ENCODE results near the gene MOB3B. TPM values are rescaled to one million over a fixed set of nuclear protein-coding genes. Genes with fewer than 3 reads are reported as not detected.
"Not testable (repeated sequence)": the region's sequence is repeated elsewhere in the genome, so short reads cannot be mapped to it uniquely, and the experiment has no call there.

MOB3B gene
- total RNA-seq, 1 experiment from 2014 or later, result 0.03 TPM

DNA sequence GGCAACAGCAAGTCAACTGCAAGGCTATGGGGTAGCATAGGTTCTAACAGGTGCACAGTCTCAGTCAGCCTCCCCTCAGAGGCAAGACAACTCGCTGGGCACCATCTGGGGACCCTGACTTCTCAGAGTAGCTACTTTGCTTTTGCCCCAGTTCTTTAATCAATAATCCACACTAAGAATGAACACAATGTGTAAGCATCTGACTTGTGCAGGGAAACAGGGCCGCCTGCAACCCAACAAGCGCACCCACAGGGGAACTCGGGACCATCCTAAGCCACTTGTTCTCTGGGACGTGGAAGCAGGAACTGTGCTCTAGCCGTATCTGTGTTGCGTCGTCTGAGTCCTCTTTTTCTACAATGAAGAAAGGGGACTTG, 1.9 kb downstream of the MOB3B start:
- DNase-seq (ENCODE audit: low read depth), result no peak
- in situ Hi-C loops (cut with HindIII; ENCODE audit: low pct_unique_long_range_greater_than_20kb, low sequenced_read_pairs), result no loop called here

DNA sequence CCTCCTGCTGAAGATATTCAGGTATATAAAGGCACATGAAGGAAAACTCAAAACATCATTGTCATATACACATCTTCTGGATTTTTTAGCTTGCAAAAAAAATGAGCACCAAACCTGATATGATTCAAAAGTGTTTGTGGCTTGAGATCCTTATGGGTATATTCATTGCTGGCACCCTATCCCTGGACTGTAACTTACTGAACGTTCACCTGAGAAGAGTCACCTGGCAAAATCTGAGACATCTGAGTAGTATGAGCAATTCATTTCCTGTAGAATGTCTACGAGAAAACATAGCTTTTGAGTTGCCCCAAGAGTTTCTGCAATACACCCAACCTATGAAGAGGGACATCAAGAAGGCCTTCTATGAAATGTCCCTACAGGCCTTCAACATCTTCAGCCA, 5.4 kb downstream of the MOB3B start, which contains the start of gene IFNK:
TSS of gene IFNK (plus strand) at position 55 of the 400 bp plus-strand sequence. CDS start at position 102, 47 bp downstream.
- in situ Hi-C loops (cut with HindIII; ENCODE audit: low pct_unique_long_range_greater_than_20kb, low sequenced_read_pairs), result no loop called here
- no peak for DNase-seq (ENCODE audit: low read depth)

DNA sequence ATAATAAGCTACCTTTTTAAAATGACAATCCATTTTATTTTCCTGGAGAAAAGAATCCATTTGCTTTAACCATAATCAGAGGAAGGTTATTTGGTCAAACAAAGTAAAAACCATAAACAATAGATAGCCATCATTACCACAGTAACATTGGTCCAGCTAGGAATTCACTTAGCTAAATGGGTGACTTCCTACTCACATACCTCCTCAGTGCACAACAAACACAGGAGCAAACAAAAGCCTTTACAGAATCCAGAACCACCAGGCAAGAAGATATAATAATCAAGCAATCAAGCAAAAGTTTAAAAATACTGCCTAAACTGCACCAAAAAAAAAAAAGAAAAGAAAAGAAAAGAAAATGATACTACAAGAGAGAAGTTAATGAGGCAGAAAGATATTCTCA, 6.5 kb downstream of the MOB3B start:
- in situ Hi-C loops (cut with HindIII; ENCODE audit: low pct_unique_long_range_greater_than_20kb, low sequenced_read_pairs), result no loop called here
- no peak for DNase-seq (ENCODE audit: low read depth)

DNA sequence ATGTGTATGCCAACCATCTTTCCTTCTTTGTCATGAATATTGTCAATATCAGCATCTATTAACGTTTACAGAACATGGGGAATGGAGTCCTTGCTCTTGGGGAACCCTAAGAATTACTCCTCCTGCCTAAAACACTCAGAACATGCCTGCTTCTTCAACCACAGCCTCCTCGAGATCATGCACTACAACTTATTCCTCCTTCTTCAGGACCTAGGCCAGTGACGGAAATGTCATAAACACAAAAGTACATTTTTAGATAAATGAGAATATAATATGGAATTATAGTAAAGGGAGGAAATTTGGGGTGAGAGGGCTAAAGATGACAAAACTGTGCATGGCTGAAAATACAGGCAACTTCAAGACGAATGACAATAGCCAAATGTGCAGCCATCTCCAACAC, 8.6 kb downstream of the MOB3B start:
- in situ Hi-C loops (cut with HindIII; ENCODE audit: low pct_unique_long_range_greater_than_20kb, low sequenced_read_pairs), result no loop called here
- DNase-seq (ENCODE audit: low read depth), result no peak

DNA sequence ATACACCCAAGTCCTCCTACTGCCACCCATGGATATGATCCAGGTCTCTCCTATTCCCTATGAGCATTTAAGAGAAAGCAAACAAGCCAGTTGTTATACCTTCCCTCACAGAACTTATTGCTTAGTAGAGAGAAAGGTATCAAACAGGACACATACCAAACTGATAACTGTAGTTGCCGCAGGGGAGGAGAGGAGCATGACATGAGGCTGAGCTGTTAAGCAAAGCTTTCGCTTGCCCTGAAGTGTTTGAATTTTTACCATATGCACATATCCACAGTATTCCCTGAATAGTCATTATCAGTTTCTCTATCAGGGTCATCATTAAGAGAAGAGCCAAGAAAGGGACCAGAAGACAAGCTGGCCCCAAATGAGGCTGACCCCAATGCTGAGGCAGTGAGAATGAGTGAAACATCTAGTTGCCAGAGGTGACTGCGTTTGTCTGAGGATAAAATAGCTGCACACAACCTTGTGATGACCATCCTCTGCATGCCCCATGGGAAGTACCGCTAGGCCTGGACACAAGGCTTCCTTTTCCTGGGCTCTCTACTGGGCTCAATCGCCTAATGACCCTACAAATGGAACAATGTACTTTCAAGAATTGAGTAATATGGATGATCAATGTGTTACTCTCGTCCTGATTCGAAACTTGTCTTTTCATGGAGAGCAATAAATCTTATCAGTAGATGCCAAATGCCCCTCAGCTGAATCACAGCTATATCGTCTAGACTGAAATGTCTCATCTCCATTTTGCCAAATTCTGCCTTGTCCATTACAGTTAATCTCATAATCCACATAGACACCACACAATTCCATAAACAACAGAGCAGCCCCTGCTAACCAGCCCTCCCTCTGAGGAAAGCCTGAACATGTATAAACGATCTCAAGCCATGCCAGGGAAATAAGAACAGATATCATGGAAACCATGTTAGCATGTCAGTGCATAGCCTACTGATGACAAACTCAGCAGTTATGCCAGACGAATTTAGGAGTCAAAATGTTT, 9.8 kb downstream of the MOB3B start:
- no peak for DNase-seq (ENCODE audit: low read depth)
- in situ Hi-C loops (cut with HindIII; ENCODE audit: low pct_unique_long_range_greater_than_20kb, low sequenced_read_pairs), result no loop called here

DNA sequence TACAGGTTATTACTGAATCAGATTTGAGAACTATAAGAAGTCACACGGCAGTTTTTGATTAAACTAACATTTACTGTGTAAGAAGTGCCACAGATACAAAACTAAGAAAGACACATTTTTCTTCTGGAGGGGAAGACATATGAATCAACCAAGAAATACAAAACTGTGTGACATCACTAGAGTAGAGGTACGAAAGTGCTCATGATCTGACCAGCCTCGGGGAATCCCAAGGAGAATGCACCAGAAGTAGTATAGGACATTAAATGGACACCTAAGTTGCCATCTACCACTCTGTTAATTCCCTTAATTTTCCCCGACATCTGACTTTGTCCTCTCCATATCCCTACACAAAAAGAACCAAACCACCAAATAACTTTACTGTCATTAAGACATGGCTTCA, 10.8 kb downstream of the MOB3B start:
- DNase-seq (ENCODE audit: low read depth), result no peak
- in situ Hi-C loops (cut with HindIII; ENCODE audit: low pct_unique_long_range_greater_than_20kb, low sequenced_read_pairs), result no loop called here

DNA sequence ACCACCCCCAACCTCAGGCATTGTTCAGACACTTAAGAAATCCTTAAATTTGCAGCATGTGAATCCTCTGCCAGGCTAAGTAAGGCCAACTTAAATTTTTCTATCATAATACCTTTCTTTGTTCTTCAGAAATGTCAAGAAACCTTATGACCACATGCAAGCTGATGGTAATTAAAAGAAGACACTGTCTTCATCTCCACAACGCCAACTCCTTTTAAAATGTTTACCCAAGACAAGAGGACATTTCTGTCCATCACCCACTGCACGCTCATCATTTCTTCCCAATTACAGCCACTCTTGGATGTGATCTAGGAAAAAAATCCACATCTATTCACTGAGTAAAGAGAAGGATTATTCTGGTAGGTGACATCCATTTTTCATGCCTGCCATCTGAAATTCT, 11.6 kb downstream of the MOB3B start:
- in situ Hi-C loops (cut with HindIII; ENCODE audit: low pct_unique_long_range_greater_than_20kb, low sequenced_read_pairs), result no loop called here
- no peak for DNase-seq (ENCODE audit: low read depth)

DNA sequence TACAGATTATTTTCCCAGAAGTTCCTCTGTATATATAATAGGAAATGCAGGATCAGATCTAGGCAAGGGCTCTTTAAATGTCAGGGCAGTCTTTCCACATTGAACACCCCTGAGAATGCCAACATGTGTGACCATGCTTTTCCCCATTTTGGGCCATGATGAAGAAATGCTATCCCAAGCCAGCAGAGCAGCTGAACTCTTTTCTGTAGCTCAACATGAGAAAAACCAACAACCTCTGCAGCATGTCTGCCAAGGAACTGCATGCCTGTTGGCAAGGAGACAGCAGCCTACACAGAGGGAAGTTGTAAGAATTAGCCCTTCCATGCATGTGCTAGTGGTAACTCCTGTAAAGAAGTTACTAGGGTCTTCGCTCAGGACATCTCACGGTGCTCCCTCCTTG, 15.1 kb downstream of the MOB3B start:
- DNase-seq (ENCODE audit: low read depth), result no peak
- in situ Hi-C loops (cut with HindIII; ENCODE audit: low pct_unique_long_range_greater_than_20kb, low sequenced_read_pairs), result no loop called here

DNA sequence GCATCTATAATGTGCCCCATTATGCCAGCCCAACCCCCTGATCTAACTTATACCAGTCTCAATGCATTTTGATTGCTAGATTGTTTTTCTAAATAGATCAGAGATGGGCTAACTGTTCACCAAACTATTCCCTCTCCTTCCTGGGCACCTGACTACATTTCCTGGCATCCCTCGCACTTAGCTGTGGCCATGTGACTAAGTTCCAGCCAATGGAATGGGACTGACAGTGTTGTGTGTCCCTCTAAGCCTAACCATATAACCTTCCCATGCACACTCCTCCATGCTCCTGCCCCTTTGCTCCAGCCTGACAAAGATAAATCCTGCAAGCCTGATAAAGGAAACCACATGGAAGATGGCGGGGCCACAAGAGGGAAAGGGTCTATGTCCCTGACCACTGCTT, 17.8 kb downstream of the MOB3B start:
- no peak for DNase-seq (ENCODE audit: low read depth)
- in situ Hi-C loops (cut with HindIII; ENCODE audit: low pct_unique_long_range_greater_than_20kb, low sequenced_read_pairs), result no loop called here

DNA sequence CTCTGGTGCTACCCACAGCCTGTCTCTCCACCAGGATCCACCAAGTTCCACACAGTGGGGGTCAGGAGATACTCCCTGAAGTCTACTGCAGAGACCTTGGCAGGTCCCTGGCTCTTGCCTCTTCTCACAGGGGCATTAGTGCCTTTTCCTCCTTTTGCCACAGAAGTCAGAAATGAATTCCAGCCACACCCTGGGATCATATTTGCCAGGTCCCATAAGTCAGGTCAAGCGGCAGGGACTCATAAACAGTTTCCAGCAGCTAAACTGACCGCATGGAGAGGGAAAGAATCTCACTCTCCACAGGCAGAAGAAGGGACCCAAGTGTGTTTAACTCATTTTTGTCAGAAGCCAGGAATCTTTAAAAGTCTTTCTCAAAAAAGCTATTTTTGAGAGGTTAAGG, 18.8 kb downstream of the MOB3B start:
- DNase-seq (ENCODE audit: low read depth), result no peak
- in situ Hi-C loops (cut with HindIII; ENCODE audit: low pct_unique_long_range_greater_than_20kb, low sequenced_read_pairs), result no loop called here

DNA sequence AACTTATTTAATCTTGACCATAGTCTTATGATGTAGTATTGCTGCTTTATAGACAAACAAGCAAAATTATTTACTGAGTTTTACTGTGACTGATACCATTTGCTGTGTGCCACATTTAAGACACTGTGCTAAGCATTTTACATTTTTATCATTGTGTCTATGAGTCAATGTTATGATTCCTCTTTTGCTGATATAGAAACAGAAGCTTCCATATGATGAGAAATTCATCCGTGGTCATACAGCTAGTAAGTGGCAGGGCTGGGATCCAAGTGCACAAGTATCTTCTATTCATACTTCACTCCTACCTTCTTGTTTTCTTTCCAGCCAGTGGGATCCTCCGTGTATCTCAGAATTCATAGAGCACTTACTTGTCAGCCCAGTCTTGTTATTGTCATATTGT, 22.6 kb downstream of the MOB3B start:
- in situ Hi-C loops (cut with HindIII; ENCODE audit: low pct_unique_long_range_greater_than_20kb, low sequenced_read_pairs), result no loop called here
- no peak for DNase-seq (ENCODE audit: low read depth)

DNA sequence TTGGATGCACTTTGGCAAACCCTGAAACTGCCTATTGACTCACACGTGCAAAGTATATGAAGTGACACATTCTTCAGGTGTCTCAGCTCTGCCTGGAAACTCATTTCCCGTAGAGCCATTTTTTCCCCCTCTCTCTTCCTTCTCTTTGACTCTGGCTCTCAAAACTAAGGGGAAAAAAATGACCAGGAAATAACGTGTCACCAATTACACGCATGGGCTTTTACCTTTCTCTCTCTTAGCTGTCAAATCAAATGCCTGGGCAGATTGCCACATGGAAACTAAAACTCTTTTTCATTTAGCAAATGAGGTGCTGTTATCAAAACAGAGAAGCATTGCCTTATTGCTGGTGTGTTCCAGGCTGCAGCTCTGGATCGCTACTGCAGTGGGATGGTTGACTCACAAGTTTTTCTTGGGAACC, 23.9 kb downstream of the MOB3B start:
- DNase-seq (ENCODE audit: low read depth), result no peak

DNA sequence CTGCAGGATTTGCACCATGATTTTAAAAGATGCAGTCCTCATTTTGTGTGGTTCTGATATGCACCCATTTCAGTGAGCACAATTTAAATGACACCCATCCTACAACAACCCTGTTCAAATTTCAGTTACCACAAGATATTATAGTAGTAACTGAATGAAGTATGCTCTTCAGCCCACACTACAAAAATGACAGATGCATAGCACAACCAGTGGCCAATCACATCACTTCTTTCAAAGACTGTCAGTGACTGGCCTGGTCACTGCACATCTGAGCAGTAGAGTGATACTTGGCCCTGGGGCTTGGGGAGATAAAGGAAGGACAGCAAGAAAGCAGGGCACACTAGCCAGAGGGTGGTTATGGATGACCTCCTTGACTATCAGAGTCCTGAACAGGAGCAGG, 25.4 kb downstream of the MOB3B start:
- in situ Hi-C loops (cut with HindIII; ENCODE audit: low pct_unique_long_range_greater_than_20kb, low sequenced_read_pairs), result no loop called here
- no peak for DNase-seq (ENCODE audit: low read depth)

More for the DNA sequence above, 23.9 kb downstream of the MOB3B start:
- in situ Hi-C loops (cut with HindIII; ENCODE audit: low pct_unique_long_range_greater_than_20kb, low sequenced_read_pairs), result no loop called here

DNA sequence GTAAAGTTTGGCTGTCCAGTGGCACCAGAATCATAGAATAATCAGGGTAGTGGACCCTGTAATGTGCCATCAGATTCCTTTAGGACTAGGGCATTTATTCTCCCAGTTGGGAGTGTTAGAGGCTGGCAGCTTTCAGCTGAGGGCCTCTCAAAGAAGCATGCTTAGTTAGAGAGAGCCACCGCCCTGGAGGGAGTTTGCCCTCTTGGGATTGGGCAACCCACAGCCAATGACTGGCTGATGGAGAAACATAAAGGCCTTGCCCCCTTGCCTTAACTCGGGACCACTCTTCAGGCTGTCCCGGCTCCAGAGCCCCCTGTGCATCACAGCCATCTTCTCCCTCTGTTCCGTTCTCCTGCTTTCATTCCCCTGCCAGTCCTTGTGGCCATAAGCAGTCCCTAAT, 26.0 kb downstream of the MOB3B start:
- in situ Hi-C loops (cut with HindIII; ENCODE audit: low pct_unique_long_range_greater_than_20kb, low sequenced_read_pairs), result no loop called here
- DNase-seq (ENCODE audit: low read depth), result no peak

DNA sequence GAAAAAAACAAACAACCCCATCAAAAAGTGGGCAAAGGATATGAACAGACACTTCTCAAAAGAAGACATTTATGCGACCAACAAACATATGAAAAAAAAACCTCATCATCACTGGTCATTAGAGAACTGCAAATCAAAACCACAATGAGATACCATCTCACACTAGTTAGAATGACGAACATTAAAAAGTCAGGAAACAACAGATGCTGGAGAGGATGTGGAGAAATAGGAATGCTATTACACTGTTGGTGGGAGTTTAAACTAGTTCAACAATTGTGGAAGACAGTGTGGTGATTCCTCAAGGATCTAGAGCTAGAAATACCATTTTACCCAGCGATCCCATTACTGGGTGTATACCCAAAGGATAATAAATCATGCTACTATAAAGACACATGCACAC, 28.7 kb downstream of the MOB3B start:
- DNase-seq (ENCODE audit: low read depth); in situ Hi-C loops (cut with HindIII; ENCODE audit: low pct_unique_long_range_greater_than_20kb, low sequenced_read_pairs): not testable (repeated sequence)

DNA sequence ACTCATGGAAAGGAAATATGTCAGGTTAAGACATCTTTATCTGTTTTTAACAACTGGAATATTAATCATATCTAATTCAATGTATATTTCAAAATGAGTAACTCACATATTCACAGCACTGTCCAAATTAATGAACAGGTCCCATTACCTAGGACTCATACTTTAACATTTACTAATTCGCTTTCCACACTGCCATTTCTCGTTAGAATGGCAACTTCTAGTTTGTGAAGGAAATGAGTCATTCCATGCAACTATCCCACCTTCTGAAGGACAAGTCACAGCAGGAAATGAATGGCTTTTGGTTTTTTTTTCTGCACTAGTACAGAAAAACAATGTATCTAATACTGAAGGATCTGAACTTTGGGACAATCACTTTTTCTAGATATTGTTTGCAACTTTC, 30.2 kb downstream of the MOB3B start:
- in situ Hi-C loops (cut with HindIII; ENCODE audit: low pct_unique_long_range_greater_than_20kb, low sequenced_read_pairs), result no loop called here
- DNase-seq (ENCODE audit: low read depth), result peak; percentile 2

DNA sequence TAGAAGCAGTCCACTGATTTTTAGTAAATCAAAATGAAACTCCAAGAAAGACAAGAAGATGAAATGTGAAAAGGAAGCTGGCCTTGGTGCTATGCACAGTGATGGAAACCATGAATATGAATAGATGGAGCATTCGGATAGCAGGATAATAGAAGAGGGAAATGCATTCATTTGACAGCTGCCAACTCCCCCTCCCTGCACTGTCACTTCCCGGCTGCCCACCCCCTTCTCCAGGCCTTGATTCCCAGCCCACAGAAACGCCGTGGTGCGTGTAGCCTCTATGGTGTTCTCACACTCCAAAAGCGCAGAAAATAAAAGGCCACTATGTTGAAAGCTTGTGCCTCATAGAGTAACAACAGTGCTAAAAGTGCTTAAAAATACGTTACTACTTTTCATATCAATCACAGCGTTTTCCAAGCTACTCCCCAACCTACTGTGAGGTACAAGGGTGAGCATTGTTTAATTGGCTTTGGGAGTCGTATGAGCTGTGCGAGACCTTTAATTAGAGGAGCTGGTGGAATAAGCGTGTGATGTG, 31.7 kb downstream of the MOB3B start:
- in situ Hi-C loops (cut with HindIII; ENCODE audit: low pct_unique_long_range_greater_than_20kb, low sequenced_read_pairs), result no loop called here
- no peak for DNase-seq (ENCODE audit: low read depth)

DNA sequence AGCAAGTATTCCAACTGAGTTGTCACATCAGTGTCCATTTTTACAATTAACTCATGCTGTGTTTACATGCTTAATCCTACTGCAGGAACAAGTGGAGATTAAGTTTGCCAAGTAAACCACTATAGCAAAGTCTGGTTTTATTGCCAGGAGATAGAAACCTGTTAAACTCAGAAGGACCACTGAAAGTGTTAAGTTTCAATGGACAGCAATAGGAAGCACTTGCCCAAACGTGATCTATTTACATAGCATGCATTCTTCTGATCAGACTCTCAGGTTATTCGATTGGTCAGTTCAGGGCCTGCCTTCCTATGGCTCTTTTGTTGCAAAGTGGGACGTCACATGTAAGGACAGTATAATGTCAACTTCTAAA, 33.5 kb downstream of the MOB3B start:
- no peak for DNase-seq (ENCODE audit: low read depth)
- in situ Hi-C loops (cut with HindIII; ENCODE audit: low pct_unique_long_range_greater_than_20kb, low sequenced_read_pairs), result no loop called here

DNA sequence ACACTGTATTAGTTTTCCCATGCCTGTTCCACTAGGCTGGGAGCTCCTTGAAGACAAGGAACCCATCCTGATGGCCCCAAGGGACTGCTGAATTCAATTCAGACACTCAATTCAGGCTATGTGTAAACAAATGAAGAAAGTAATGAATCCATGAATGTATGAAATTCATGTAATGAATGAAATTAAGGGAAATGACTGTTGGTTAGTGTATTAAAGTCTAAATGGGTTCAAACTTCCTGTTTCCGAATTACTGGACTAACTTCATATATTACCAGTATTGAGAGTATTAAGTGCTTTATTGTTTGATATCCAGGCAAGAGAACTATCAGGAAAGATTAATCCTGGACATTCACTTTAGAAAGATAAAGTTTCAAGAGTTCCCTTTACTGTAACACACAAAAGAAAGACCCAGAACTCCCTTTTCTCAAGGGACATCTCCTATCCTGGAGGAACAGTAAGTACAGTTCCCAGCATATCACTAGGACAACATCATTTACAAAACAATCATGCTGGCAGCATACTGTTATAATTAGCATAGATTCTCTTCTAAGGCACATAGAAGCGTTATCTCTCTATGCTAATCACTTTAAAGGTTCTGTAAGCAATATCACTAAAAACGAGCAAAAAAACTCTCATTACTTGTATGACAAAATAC, 34.0 kb downstream of the MOB3B start:
- DNase-seq (ENCODE audit: low read depth), result no peak
- in situ Hi-C loops (cut with HindIII; ENCODE audit: low pct_unique_long_range_greater_than_20kb, low sequenced_read_pairs), result no loop called here
